Measurements from ENCODE around the gene ADAP1.

The ADAP1 gene

DNA sequence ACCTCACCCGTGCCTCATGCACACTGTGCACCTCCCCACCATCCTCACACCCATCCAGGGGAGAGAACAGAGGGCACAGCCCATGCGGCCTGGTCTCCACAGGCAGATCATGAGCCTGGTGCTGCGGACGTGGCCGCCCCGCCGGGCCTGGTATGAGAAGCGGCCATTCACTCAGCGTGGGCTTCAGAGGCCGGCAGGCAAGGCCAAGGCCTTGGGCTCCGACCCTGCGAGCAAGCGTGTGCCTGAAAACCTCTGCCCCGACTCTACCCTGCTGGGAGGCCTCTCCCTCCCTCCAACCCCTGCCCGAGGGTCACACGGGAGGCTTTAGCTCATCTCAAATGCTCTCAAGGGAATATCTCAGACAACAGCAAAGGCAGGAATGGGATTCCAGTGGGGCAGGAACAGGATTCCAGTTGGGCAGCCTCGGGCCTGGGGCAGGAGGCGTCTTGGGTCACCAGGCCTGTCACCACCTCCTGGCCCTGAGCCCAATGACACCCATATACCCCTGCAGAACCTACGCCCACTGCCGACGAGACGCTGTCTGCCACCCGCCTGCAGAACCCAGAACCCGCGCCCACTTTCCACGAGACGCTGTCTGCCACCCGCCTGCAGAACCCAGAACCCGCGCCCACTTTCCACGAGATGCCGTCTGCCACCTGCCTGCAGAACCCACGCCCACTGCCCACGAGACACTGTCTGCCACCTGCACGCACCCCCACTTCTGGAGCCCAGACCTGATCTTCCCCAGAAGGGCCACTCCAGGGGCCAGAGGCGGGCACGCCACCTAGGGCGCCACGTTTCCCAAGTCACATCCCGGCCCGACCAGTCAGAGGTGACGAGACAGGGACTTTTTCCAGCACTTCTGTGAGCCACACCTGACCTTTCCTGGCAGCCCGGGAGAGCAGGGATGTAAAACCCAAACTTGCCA, 38.9 kb downstream of the ADAP1 start:
- Histone ChIP-seq H3K27ac (ENCODE audit: low read depth, low read length) (no peak overlapping the region), H3K4me1 (ENCODE audit: control insufficient read depth in 1 of 2, insufficient read depth in 2 of 2, low read length in 2 of 2) (no peaks in the 10 kb centered on the region), H2BK12ac (ENCODE audit: low read length) (no peak overlapping the region), H3K9me3 (ENCODE audit: insufficient read depth, low read depth, low read length) (peaks cover 5% of the 10 kb centered on the region), H3K18ac (ENCODE audit: low read length) (no peak overlapping the region), H3K36me3 (ENCODE audit: control insufficient read depth in 1 of 2, insufficient read depth in 2 of 2, low read length in 2 of 2) (no peaks in the 10 kb centered on the region), H3K79me2 (ENCODE audit: control insufficient read depth, insufficient read depth, low read length, poor library complexity) (no peaks in the 10 kb centered on the region), H3K9ac (ENCODE audit: low read length) (no peak overlapping the region), H3K79me1 (ENCODE audit: low read length) (no peaks in the 10 kb centered on the region), H3K14ac (ENCODE audit: low read length) (no peak overlapping the region), H4K12ac (ENCODE audit: low read depth, low read length) (no peak overlapping the region), H2BK120ac (ENCODE audit: insufficient read depth, low read length, poor library complexity) (no peak overlapping the region), H2AFZ (ENCODE audit: insufficient read depth, low read length, poor library complexity) (no peak overlapping the region), H3K4me3 (ENCODE audit: low read depth, low read length) (no peak overlapping the region), H3K4ac (ENCODE audit: low read depth, low read length) (no peak overlapping the region), H4K8ac (ENCODE audit: low read depth, low read length) (no peak overlapping the region), H3K27me3 (ENCODE audit: insufficient read depth, low read length) (no peaks in the 10 kb centered on the region), H2AK5ac (ENCODE audit: low read length) (no peak overlapping the region), H3K23ac (ENCODE audit: low read length) (no peak overlapping the region), H2BK5ac (ENCODE audit: low read depth, low read length, poor library complexity) (no peak overlapping the region), H3K4me2 (ENCODE audit: low read length) (no peak overlapping the region), H4K91ac (ENCODE audit: low read depth, low read length) (no peak overlapping the region)
- no CpG with 5 or more reads among the region's 43 CpGs for WGBS (ENCODE audit: extremely low coverage, insufficient coverage, insufficient read length)
- no peak for DNase-seq

DNA sequence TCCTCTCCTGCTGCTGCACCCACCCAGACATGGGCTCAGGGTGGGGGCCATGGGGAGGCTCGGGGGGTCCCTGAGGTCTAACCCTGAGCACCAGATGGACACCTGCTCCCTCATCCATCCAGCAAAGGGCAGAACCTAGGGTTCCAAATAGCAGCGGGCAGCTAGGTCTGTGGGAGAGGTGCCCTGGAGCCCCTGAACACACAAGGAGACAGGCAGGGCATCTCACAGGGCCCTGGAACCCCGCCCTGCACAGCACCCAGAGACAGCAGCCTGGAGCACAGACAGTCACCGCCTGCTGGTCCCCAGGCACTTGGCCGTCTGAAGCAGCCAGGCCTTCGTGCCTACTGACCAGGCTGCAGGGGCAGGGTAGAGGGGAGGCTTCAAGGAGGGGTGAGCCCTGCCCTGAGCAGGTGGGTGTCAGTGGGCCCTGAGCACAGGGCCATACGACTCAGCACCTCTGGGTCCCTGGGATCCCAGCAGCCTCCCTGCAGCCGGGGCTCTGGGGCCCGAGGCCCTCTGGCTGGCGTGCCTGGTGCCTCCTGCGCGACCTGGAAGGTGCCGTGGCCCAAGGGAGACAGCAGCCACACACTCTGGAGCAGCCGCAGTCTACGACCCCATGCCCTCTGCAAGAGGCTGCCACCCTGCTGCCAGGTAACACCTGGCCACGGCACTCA, 39.8 kb downstream of the ADAP1 start:
- no peak overlapping the region for H2AK5ac ChIP-seq (ENCODE audit: low read length)
- peaks cover 8% of the 10 kb centered on the region for H3K9me3 ChIP-seq (ENCODE audit: insufficient read depth, low read depth, low read length)
- no CpG with 5 or more reads among the region's 16 CpGs for WGBS (ENCODE audit: extremely low coverage, insufficient coverage, insufficient read length)
- H2AFZ ChIP-seq (ENCODE audit: insufficient read depth, low read length, poor library complexity) = no peak overlapping the region
- no peak overlapping the region for H2BK5ac ChIP-seq (ENCODE audit: low read depth, low read length, poor library complexity)
- no peaks in the 10 kb centered on the region for H3K79me1 ChIP-seq (ENCODE audit: low read length)
- no peak overlapping the region for H4K8ac ChIP-seq (ENCODE audit: low read depth, low read length)
- H4K12ac ChIP-seq (ENCODE audit: low read depth, low read length) = no peak overlapping the region
- no peak overlapping the region for H3K4ac ChIP-seq (ENCODE audit: low read depth, low read length)
- no peaks in the 10 kb centered on the region for H3K79me2 ChIP-seq (ENCODE audit: control insufficient read depth, insufficient read depth, low read length, poor library complexity)
- no peak overlapping the region for H3K18ac ChIP-seq (ENCODE audit: low read length)
- H3K4me1 ChIP-seq (ENCODE audit: control insufficient read depth in 1 of 2, insufficient read depth in 2 of 2, low read length in 2 of 2) = no peaks in the 10 kb centered on the region
- H3K36me3 ChIP-seq (ENCODE audit: control insufficient read depth in 1 of 2, insufficient read depth in 2 of 2, low read length in 2 of 2) = no peaks in the 10 kb centered on the region
- no peak overlapping the region for H3K27ac ChIP-seq (ENCODE audit: low read depth, low read length)
- H3K4me3 ChIP-seq (ENCODE audit: low read depth, low read length) = no peak overlapping the region
- H3K27me3 ChIP-seq (ENCODE audit: insufficient read depth, low read length) = no peaks in the 10 kb centered on the region
- no peak overlapping the region for H3K9ac ChIP-seq (ENCODE audit: low read length)
- no peak overlapping the region for H2BK12ac ChIP-seq (ENCODE audit: low read length)
- H2BK120ac ChIP-seq (ENCODE audit: insufficient read depth, low read length, poor library complexity) = no peak overlapping the region
- no peak overlapping the region for H3K23ac ChIP-seq (ENCODE audit: low read length)
- DNase-seq = no peak
- no peak overlapping the region for H4K91ac ChIP-seq (ENCODE audit: low read depth, low read length)
- no peak overlapping the region for H3K14ac ChIP-seq (ENCODE audit: low read length)
- H3K4me2 ChIP-seq (ENCODE audit: low read length) = no peak overlapping the region

GRCh38 chr7:913736-914520, 40.6 kb downstream of the ADAP1 start:
- no peaks in the 10 kb centered on the region for H3K27me3 ChIP-seq (ENCODE audit: insufficient read depth, low read length)
- H4K8ac ChIP-seq (ENCODE audit: low read depth, low read length) = no peak overlapping the region
- peaks cover 0 to 3% of the 10 kb centered on the region in 2 experiments for H3K4me1 ChIP-seq (ENCODE audit: control insufficient read depth in 1 of 2, insufficient read depth in 2 of 2, low read length in 2 of 2)
- DNase-seq = peak; percentile 61 to 84
- H2BK12ac ChIP-seq (ENCODE audit: low read length) = no peak overlapping the region
- no peak overlapping the region for H3K4me2 ChIP-seq (ENCODE audit: low read length)
- no peaks in the 10 kb centered on the region for H3K36me3 ChIP-seq (ENCODE audit: control insufficient read depth in 1 of 2, insufficient read depth in 2 of 2, low read length in 2 of 2)
- H3K79me2 ChIP-seq (ENCODE audit: control insufficient read depth, insufficient read depth, low read length, poor library complexity) = no peaks in the 10 kb centered on the region
- H4K91ac ChIP-seq (ENCODE audit: low read depth, low read length) = no peak overlapping the region
- no peak overlapping the region for H3K4ac ChIP-seq (ENCODE audit: low read depth, low read length)
- no peak overlapping the region for H4K12ac ChIP-seq (ENCODE audit: low read depth, low read length)
- H3K27ac ChIP-seq (ENCODE audit: low read depth, low read length) = no peak overlapping the region
- H2BK5ac ChIP-seq (ENCODE audit: low read depth, low read length, poor library complexity) = no peak overlapping the region
- H2AK5ac ChIP-seq (ENCODE audit: low read length) = no peak overlapping the region
- WGBS (ENCODE audit: extremely low coverage, insufficient coverage, insufficient read length) = no CpG with 5 or more reads among the region's 31 CpGs
- H3K9me3 ChIP-seq (ENCODE audit: insufficient read depth, low read depth, low read length) = peaks cover 8% of the 10 kb centered on the region
- H3K79me1 ChIP-seq (ENCODE audit: low read length) = no peaks in the 10 kb centered on the region
- H2BK120ac ChIP-seq (ENCODE audit: insufficient read depth, low read length, poor library complexity) = no peak overlapping the region
- H3K23ac ChIP-seq (ENCODE audit: low read length) = no peak overlapping the region
- H2AFZ ChIP-seq (ENCODE audit: insufficient read depth, low read length, poor library complexity) = no peak overlapping the region
- H3K18ac ChIP-seq (ENCODE audit: low read length) = no peak overlapping the region
- no peak overlapping the region for H3K14ac ChIP-seq (ENCODE audit: low read length)
- no peak overlapping the region for H3K9ac ChIP-seq (ENCODE audit: low read length)
- H3K4me3 ChIP-seq (ENCODE audit: low read depth, low read length) = no peak overlapping the region

- no peak overlapping the region for H3K23ac ChIP-seq (ENCODE audit: low read length)
- H3K4me3 ChIP-seq (ENCODE audit: low read depth, low read length) = no peak overlapping the region
- no peak overlapping the region for H3K27ac ChIP-seq (ENCODE audit: low read depth, low read length)
- no peaks in the 10 kb centered on the region for H3K36me3 ChIP-seq (ENCODE audit: control insufficient read depth in 1 of 2, insufficient read depth in 2 of 2, low read length in 2 of 2)
- no peak overlapping the region for H2BK120ac ChIP-seq (ENCODE audit: insufficient read depth, low read length, poor library complexity)
- no peak overlapping the region for H3K14ac ChIP-seq (ENCODE audit: low read length)
- H2BK12ac ChIP-seq (ENCODE audit: low read length) = no peak overlapping the region
- whole genome bisulfite sequencing (ENCODE audit: extremely low coverage, insufficient coverage, insufficient read length) = no CpG with 5 or more reads among the region's 41 CpGs
- no peak overlapping the region for H3K4me2 ChIP-seq (ENCODE audit: low read length)
- H3K27me3 ChIP-seq (ENCODE audit: insufficient read depth, low read length) = no peaks in the 10 kb centered on the region
- H2BK5ac ChIP-seq (ENCODE audit: low read depth, low read length, poor library complexity) = no peak overlapping the region
- H3K9ac ChIP-seq (ENCODE audit: low read length) = no peak overlapping the region
- no peak overlapping the region for H4K12ac ChIP-seq (ENCODE audit: low read depth, low read length)
- no peak overlapping the region for H3K4ac ChIP-seq (ENCODE audit: low read depth, low read length)
- no peak overlapping the region for H4K8ac ChIP-seq (ENCODE audit: low read depth, low read length)
- no peak overlapping the region for H2AK5ac ChIP-seq (ENCODE audit: low read length)
- peaks cover 17% of the 10 kb centered on the region for H3K9me3 ChIP-seq (ENCODE audit: insufficient read depth, low read depth, low read length)
- no peak overlapping the region for H4K91ac ChIP-seq (ENCODE audit: low read depth, low read length)
- H2AFZ ChIP-seq (ENCODE audit: insufficient read depth, low read length, poor library complexity) = no peak overlapping the region
- no peak overlapping the region for H3K18ac ChIP-seq (ENCODE audit: low read length)
- H3K4me1 ChIP-seq (ENCODE audit: control insufficient read depth in 1 of 2, insufficient read depth in 2 of 2, low read length in 2 of 2) = peaks cover 0 to 7% of the 10 kb centered on the region in 2 experiments
- H3K79me1 ChIP-seq (ENCODE audit: low read length) = peaks cover 3% of the 10 kb centered on the region
- H3K79me2 ChIP-seq (ENCODE audit: control insufficient read depth, insufficient read depth, low read length, poor library complexity) = no peaks in the 10 kb centered on the region
- DNase-seq = no peak
These were observed 42.5 kb downstream of the ADAP1 start for GRCh38 chr7:911791-912480.
